ENCODE results near the gene SF3B3. TPM values are rescaled to one million over a fixed set of nuclear protein-coding genes. Genes with fewer than 3 reads are reported as not detected.

SF3B3 gene
- total RNA-seq, 3 donors from 2014 or later: 80.2 to 147 (median 133) TPM

DNA sequence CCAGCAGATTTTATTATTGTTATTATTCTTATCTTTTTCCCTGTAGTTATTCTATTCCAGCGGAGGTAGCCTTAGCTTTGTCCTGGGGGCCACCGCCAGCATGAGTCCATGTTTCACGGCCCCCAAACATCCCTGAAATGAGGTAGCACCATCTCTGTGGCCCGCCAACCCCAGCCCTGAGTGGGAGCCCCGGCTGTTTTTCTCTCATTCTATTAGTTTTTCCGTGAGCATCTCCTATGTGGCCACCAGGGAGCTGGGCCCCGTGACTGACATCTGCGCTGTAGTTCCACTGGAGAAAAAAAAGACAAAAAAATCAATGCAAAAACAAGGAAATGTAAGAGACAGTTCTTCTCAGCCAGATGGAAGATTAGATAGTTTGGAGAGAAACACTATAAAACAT lies 79.2 kb downstream of the SF3B3 start:
- TF ChIP-seq POLR2AphosphoS5 (IDR thresholded peaks at IDR 0.05) (no peak), POLR2A (IDR thresholded peaks at IDR 0.05) (no peak)
- TF ChIP-seq, protein P1, sequence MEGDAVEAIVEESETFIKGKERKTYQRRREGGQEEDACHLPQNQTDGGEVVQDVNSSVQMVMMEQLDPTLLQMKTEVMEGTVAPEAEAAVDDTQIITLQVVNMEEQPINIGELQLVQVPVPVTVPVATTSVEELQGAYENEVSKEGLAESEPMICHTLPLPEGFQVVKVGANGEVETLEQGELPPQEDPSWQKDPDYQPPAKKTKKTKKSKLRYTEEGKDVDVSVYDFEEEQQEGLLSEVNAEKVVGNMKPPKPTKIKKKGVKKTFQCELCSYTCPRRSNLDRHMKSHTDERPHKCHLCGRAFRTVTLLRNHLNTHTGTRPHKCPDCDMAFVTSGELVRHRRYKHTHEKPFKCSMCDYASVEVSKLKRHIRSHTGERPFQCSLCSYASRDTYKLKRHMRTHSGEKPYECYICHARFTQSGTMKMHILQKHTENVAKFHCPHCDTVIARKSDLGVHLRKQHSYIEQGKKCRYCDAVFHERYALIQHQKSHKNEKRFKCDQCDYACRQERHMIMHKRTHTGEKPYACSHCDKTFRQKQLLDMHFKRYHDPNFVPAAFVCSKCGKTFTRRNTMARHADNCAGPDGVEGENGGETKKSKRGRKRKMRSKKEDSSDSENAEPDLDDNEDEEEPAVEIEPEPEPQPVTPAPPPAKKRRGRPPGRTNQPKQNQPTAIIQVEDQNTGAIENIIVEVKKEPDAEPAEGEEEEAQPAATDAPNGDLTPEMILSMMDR (IDR thresholded peaks at IDR 0.05): no peak
- no peaks in the 10 kb centered on the region for H3K36me3 ChIP-seq
- no peaks in the 10 kb centered on the region for H3K4me1 ChIP-seq
- intact Hi-C loops (cut with DNase I; ENCODE audit: low total_unique reads): no loop called here
- H3K27me3 ChIP-seq: no peaks in the 10 kb centered on the region
- H3K4me3 ChIP-seq: no peak overlapping the region
- H3K27ac ChIP-seq: no peak overlapping the region
- no peak for DNase-seq (ENCODE audit: low spot score in 2 of 2)
- H3K9me3 ChIP-seq: no peaks in the 10 kb centered on the region

DNA sequence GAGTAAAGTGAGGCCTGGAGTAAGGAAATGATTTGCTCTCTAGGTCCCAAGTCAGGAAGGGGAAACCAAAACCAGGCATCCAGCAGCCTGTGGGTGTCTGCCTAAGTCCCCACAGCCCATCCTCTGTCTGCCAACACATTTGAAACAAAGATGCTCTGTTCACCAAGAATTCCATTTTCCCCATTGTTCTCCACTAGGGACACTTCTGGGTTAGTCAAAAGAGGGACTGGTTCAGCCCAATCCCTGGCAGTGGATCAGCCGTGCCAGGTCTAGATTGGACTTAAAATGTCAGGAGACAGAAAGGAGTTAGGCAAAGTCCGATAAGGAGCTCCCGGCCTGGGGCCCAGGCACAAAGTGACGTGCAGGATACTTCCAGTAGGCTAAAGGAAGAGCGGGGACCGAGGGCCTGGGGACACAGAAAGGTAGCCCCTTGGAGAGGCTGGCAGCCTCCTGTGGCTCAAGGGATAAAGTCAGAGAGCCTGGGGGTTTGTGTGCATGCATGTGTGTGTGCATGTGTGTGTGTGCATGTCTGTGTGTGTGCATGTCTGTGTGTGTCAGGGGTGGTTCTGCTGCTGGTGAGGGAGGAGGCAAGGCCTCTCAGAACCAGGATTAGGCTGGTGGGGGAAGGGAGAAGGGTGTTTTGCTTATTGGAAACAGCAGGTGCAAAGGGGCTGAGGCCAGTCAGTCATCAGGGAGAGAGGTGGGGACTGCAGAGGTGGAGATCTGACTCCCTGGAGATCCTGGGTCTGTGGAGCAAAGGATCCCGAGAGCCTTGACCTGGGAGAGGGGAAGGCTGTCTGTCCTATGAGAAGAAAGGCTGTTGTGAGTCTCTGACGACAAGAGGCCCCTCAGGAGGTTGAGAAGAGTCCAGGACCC lies 81.0 kb downstream of the SF3B3 start:
- peak overlapping the region; percentile 57 to 60 for H3K27ac ChIP-seq
- no peaks in the 10 kb centered on the region for H3K9me3 ChIP-seq
- H3K4me3 ChIP-seq: no peak overlapping the region
- intact Hi-C loops (cut with DNase I; ENCODE audit: low total_unique reads): no loop called here
- no peaks in the 10 kb centered on the region for H3K27me3 ChIP-seq
- TF ChIP-seq, protein P1 (IDR thresholded peaks at IDR 0.05): no peak
- TF ChIP-seq POLR2A (IDR thresholded peaks at IDR 0.05) (no peak), POLR2AphosphoS5 (IDR thresholded peaks at IDR 0.05) (no peak)
- H3K4me1 ChIP-seq: no peaks in the 10 kb centered on the region
- peak in 1 of 2 donors; percentile 65 for DNase-seq (ENCODE audit: low spot score in 2 of 2)
- H3K36me3 ChIP-seq: no peaks in the 10 kb centered on the region

DNA sequence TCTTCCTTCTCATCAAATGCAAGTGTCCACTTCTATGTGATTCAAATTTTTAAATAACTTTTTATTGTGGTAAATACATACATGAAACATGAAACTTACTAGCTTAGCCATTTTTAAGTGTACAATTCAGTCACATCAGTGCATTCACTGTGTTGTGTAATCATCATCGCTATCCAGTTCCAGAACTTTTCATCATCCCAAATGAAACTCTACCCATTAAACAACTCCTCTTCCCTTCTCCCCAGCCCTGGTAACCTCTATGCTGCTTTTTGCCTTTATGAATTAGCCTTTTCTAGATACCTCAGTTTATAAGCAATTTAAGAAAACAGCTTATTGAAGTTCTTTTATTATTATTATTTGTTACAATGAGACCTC lies 81.7 kb downstream of the SF3B3 start:
- no peak for DNase-seq (ENCODE audit: low spot score in 2 of 2)
- Histone ChIP-seq H3K27ac (peak overlapping the region; percentile 51 to 57), H3K4me1 (peaks cover 0 to under 1% of the 10 kb centered on the region in 2 donors), H3K36me3 (no peaks in the 10 kb centered on the region), H3K4me3 (no peak overlapping the region), H3K27me3 (no peaks in the 10 kb centered on the region), H3K9me3 (no peaks in the 10 kb centered on the region)
- TF ChIP-seq, protein P1 (IDR thresholded peaks at IDR 0.05): no peak
- TF ChIP-seq POLR2AphosphoS5 (IDR thresholded peaks at IDR 0.05) (no peak), POLR2A (IDR thresholded peaks at IDR 0.05) (no peak)
- intact Hi-C loops (cut with DNase I; ENCODE audit: low total_unique reads): no loop called here

DNA sequence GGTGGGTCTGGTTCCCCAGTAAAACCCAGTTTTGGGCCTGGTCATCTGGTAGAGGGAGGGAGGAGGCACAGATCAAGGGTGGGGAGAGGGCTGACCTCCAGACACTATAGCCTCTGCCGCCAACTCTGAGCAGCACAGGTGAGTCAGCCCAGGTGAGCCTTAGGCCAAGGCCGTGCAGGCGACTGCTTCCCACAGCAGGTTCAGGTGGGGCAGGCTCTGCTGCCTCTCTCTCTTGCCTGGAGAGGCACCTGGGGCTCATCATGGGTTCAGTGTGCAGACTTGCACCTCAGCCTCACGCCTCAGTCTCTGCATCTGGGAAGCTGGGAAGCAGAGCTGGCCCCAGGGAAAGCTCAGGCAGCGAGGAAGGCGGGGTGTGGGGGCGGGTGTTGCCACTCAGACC lies 84.9 kb downstream of the SF3B3 start:
- peak; percentile 32 to 60 for DNase-seq (ENCODE audit: low spot score in 2 of 2)
- TF ChIP-seq POLR2AphosphoS5 (IDR thresholded peaks at IDR 0.05) (no peak), POLR2A (IDR thresholded peaks at IDR 0.05) (no peak)
- TF ChIP-seq, protein P1 (IDR thresholded peaks at IDR 0.05): no peak

More for the DNA sequence above, 84.9 kb downstream of the SF3B3 start:
- Histone ChIP-seq H3K27me3 (no peaks in the 10 kb centered on the region), H3K9me3 (no peaks in the 10 kb centered on the region), H3K36me3 (no peaks in the 10 kb centered on the region), H3K27ac (peak overlapping the region; percentile 16 to 48), H3K4me1 (peaks cover 0 to 4% of the 10 kb centered on the region in 2 donors), H3K4me3 (no peak overlapping the region)
- intact Hi-C loops (cut with DNase I; ENCODE audit: low total_unique reads): no loop called here
